Measurements from ENCODE around the gene ALPK1.
"Not testable (repeated sequence)": the region's sequence is repeated elsewhere in the genome, so short reads cannot be mapped to it uniquely, and the experiment has no call there.

ALPK1 gene

GRCh38 chr4:112451104-112451503, 153.9 kb downstream of the ALPK1 start:
- no peak for DNase-seq (ENCODE audit: low read depth in 2 of 2)

GRCh38 chr4:112451831-112452230, 154.7 kb downstream of the ALPK1 start:
- no peak for DNase-seq (ENCODE audit: low read depth in 2 of 2)

- DNase-seq (ENCODE audit: low read depth in 2 of 2): no peak
Observed at GRCh38 chr4:112453321-112453720, 156.2 kb downstream of the ALPK1 start.

- no peak for DNase-seq (ENCODE audit: low read depth in 2 of 2)
Observed at GRCh38 chr4:112472318-112472717, 175.1 kb downstream of the ALPK1 start.

GRCh38 chr4:112473985-112474384, 176.8 kb downstream of the ALPK1 start:
- DNase-seq (ENCODE audit: low read depth in 2 of 2): no peak

- DNase-seq (ENCODE audit: low read depth in 2 of 2): no peak
Observed at GRCh38 chr4:112485930-112486329, 188.8 kb downstream of the ALPK1 start.

- DNase-seq (ENCODE audit: low read depth in 2 of 2): not testable (repeated sequence)
Observed at GRCh38 chr4:112490808-112491207, 193.6 kb downstream of the ALPK1 start.
